Kidney glomerular epithelial cell (primary cell): ENCODE data around the gene PTPRN2.

Source experiments
- DNase-seq: peaks from one replicate; lab custom pipeline; 2025; lab: John Stamatoyannopoulos, UW

The PTPRN2 gene

DNA sequence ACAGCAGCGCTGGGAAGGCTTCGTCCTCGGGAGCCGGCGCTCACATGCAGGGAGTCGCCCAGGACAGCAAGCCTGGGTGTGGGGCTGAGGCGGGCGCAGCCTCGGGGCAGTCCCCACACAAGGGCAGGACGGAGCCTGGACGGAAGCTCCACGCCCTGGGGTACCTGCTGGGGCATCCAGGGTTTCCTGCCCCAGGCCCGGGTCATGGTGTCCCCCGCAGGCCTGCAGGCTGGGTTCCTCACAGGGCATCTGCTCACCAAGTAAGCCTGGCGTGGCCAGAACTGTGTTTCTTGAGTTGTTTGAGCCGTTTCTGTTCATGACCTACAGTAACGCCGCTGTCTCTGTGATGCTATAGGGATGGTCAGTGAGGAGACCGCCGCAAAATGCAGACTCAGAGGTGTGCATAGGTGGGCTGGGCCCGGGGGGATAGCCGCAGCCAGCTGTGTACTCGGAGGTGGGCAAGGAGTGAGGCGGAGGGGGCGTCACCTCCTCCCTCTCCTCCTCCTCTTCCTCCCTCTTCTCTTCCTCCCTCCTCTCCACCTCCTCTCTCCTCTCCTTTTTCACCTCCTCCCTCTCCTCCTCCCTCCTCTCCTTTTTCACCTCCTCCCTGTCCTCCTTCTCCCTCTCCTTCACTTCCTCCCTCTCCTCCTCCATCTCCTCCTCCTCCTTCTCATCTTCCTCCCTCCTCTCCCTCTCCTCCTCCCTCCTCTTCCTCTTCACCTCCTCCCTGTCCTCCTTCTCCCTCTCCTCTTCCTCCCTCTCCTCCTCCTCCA is 811.9 kb downstream of the PTPRN2 start:
- no peak for DNase-seq

GRCh38 chr7:157775021-157775559 is 812.5 kb downstream of the PTPRN2 start:
- no peak for DNase-seq

DNA sequence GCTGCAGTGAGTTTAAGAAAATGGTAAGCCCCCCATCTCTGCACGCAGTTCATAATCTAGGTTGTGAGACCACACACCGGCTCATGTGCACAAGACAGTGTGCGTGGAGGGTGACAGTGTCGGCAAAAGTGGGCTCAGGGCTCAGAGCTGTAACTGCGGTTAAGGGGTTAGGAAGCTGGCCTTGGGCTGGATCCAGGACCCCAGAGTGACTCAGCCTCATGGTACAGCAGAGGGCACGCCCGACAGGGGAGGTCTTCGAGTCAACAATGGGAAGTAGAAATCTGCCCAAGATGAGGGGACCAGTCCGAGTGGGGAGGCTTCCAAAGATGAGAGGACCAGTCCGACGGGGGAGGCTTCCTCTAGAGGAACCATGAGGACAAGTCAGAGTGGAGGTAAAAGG is 813.1 kb downstream of the PTPRN2 start:
- no peak for DNase-seq

- no peak for DNase-seq
These were observed 814.3 kb downstream of the PTPRN2 start for GRCh38 chr7:157773361-157773760.

GRCh38 chr7:157772486-157773130 is 815.0 kb downstream of the PTPRN2 start:
- DNase-seq, result no peak

- DNase-seq, result no peak
These were observed 815.9 kb downstream of the PTPRN2 start for GRCh38 chr7:157771689-157772088.

- no peak for DNase-seq
These were observed 816.8 kb downstream of the PTPRN2 start for GRCh38 chr7:157770716-157771320.

DNA sequence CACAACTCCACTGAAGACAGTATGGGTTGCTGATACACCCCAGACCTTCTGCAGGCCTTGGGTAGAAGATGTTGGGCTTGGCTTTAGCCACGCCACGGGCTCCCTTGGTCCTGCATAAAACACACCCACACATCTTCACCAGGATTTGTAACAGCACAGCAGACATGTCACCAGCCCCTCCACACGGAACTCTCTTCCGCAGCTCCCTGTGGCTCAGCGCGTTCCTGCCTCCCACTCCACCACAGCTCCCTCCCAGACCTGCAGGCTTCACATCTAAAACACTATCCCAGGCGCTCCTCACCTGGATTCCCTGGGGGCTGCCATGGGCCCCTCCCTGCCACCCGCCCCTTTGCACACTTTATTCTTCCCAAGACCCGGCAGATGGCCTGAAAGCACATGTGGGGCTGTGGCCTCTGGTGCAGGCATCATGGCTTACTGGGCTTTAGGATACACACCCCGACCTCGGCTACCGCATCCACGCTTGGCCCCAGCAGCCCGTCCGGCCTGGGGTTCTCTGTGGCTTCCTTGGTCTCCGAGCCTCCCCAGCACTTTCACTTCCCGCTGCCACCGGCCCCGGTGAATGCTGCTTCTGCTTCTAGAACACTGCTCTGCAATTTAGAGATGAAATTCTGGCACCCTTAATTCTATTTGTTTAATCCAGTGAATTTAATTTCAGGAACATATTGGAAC is 818.0 kb downstream of the PTPRN2 start:
- no peak for DNase-seq

DNA sequence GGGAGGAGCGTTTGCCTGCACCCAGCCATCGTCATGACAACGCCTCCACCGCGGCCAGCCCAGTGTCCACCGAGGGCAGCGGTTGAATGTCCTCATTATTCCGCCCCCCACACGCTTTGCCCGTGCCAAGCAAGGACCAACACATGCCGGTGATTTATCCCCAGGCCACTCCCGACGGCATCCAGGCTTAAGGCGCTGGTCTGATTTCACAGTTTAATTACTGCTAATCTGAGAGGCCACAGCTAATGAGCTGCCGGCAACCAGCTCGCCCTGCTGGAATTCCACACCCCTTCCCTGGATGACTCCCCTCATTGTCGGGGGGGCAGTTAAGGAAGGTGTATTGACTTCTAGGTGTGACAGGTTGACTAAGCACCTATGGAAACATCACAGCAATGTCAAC is 818.5 kb downstream of the PTPRN2 start:
- no peak for DNase-seq

DNA sequence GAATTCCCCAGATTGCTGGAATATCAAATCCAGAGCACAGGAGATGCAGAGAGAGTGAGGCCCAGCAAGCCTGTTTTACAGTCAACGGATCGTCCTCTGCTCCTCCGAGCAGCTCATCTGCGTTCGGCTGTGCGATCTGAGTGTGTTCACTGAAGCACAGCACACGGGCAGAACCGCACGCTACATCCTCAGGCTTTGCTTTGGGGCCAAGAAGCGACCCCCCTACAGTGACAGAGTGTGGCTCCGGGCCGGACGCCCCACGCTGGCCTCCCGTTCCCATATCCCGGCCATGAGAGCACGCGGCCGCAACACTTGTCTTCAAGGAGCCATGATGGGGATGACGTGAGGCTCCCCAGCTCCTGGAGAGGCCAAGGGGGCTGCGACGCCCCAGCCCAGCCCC is 819.4 kb downstream of the PTPRN2 start:
- DNase-seq, result no peak

DNA sequence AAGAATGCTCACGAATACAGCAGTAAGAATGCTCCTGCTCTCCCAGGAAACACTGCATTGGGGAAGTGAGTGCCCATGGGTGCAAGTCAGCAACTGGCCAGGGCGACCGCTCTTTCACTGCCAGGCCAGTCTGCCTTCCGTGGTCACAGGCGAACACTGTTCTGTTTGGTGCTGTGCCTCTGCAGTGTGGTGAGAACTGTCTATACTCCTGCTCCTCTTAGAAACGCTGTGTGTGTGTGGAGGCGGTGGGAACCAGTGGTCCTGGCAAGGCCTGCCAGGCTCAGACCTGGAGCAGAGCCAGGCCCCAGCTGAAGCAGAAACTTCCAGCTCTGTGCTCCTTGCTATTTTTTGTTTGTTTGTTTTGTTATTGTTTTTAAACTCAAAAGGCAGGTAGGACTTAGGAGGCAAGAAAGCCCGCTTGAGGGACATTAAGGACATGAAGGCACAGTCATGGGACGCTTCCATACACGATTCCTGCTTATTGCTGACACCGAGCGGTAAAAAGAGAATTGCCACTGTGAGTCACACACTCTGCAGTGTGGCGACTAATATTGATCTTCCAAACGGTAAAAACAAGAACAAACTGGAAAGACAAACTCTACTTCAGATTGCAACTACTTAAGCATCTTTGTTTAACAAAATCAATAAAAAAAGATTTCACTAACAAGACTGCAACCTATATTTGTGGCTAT is 820.0 kb downstream of the PTPRN2 start:
- no peak for DNase-seq

- no peak for DNase-seq
These were observed 821.5 kb downstream of the PTPRN2 start for GRCh38 chr7:157766098-157766497.

DNA sequence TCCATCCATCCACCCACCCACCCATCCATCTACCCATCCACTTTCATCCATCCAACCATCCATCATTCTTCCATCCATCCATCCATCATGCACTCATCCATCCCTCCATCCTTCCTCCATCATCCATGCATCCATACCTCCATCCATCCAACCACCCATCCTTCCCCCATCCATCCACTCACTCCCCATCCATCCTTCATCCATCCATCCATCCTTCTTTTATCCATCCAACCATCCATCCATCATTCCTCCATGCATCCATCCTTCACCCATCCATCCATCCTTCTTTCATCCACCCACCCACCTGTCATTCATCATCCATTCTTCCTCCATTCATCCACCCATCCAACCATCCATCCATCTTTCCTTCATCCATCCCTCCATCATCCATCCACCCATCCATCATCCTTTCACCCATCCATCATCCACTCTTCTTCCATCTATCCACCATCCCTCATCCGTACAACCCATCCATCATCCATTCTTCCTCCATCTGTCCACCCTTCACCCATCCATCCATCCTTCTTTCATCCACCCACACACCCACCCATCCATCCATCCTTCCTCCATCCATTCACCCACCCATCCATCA is 822.6 kb downstream of the PTPRN2 start:
- no peak for DNase-seq

DNA sequence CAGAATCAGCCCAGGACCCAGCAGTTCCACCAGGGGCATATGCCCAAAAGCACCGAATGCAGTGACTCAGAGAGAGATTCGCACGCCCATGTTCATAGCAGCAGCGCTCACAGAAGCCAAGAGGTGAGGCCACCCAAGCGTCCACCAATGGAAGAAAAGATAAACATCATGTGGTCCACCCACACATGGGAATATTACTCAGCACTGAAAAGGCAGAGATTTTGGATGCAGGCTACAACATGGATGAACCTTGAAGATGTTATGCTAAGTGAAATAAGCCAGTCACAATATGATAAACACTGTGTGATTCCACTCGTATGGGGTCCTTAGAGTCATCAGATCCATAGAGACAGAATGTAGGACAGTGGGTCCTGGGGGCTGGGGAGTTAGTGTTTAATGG is 823.4 kb downstream of the PTPRN2 start:
- DNase-seq, result no peak

DNA sequence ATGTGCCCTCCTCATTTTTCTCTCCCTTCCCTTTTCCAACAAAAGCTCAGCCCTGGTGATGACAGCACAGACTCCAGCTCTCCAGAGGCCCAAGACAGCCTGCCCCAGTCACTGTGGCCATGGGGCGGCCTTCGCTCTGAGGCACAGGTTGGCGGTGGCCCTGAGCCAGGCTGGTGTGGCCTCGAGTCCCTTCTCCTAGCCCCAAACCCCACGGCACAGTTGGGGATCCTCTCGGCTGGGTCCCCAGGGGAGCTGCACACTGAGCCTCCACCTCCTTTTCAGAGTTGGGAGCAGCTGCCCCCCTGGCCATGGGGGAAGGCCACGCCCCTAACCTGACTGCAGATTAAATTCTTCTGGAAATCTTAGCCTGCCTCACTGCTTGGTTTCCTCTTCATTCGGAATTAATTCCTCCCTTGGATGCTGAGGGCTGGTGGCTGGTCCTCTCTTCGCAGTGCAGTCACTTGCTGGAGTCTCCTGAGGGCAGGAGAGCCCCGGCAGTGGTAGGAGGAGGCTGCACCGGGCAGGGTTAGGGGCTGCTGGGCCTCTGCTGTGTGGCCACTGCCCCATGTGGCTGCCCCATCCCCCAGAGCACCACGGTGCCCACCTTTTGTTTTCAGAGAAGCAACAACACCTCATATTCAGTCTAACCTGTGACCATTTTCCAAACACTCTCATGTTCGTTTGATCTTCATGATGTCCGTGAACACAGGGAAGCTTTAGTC is 824.2 kb downstream of the PTPRN2 start:
- DNase-seq, result no peak

DNA sequence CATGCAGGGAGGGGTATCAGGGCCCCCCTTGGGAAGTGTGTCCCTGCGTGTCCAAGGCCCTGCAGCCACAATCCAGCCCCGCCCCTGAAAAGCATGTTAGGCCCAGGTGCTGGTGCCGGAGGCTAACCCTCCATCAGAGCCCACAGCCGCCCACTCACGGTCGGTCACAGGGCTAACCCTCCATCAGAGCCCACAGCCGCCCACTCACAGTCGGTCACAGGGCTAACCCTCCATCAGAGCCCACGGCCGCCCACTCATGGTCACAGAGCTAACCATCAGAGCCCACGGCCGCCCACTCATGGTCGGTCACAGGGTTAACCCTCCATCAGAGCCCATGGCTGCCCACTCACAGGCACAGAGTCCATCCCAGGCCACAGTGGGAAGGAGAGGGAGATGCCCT is 824.8 kb downstream of the PTPRN2 start:
- DNase-seq, result no peak

DNA sequence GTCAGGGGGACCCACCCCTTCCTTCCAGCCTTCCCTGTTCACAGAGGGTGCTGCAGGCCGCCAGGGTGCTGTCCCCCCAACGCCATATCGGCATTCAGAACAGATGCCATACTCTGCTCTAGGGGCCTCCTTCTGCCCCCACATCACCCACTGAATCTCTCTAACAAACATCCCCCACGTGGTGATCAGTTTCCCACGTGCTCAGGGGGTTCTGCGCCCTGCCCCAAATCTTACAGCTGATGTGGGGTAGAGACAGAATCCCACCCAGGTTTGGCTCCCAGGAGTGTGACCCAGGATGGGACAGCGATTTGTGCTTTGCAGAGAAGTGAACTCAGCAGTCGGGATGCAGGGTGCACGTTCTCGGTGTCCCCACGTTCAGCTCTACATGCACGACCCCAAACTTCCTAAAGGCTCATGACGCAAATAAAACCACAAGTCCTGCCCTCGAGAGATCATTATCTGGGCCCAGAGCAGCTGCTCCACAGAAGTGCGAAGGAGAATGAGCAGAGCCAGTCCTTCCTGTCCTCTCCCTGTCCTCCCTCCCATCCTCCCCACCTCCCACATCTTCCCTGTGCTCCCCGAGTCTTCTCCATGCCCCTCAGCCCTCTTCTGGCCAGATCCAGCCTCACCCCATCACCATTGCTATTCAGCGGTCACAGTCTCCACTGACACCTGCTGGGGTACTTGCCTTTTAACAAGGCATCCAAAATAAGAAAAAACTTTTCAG is 827.5 kb downstream of the PTPRN2 start:
- no peak for DNase-seq

DNA sequence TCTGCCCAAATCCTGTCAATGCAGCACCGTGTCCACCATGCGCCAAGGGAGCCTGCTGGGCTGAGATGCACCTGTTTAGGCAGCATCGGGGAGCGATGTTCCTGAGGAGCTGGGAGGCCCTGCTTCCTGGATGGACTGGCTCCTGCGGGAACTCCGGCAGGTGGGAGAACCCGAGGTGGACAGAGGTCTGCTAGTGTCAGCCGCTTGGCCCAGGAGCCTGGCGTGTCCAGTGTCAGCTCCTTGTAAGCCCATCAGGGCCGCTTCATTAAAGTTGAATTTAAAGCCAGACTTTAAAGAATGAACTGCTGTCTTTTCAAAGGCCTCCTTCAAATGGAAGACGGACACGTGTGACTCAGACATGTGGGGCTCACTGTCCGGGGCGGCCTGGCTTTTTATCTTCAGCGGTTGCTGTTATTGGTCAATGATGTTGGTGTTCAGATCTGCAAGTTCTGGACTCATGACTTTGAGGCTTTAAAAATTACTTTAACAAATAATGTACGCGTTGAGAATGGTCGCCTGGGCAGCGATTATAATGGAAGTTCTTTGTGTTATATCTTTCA is 828.3 kb downstream of the PTPRN2 start:
- DNase-seq, result no peak

GRCh38 chr7:157758468-157759245 is 829.0 kb downstream of the PTPRN2 start:
- no peak for DNase-seq
